Ascending aorta (tissue), 2 donors: ENCODE measurements around the gene CHAT. TPM values are rescaled to one million over a fixed set of nuclear protein-coding genes. Genes with fewer than 3 reads are reported as not detected.

Experiments used
- DNase-seq, 2 donors: peaks; one replicate each; pipeline ENCODE4 v3.0.0-alpha.2; 2019; ENCODE audit warnings: low spot score in 2 of 2
- H3K27ac ChIP-seq, 2 donors: fragments of 200-600 bp; sonication (generic); one replicate each; pipeline ENCODE4 v1.5.1; 2016 to 2017; ENCODE audit warnings: mild to moderate bottlenecking in 1 of 2
- H3K27me3 ChIP-seq: fragments of 200-600 bp; sonication (generic); one replicate; pipeline ENCODE4 v1.5.1; 2017
- H3K36me3 ChIP-seq, 2 donors: fragments of 200-600 bp; sonication (generic); one replicate each; pipeline ENCODE4 v1.5.1; 2016
- H3K4me1 ChIP-seq, 2 donors: fragments of 200-600 bp; sonication (generic); one replicate each; pipeline ENCODE4 v1.5.1; 2016 to 2017; ENCODE audit warnings: mild to moderate bottlenecking in 1 of 2
- H3K4me3 ChIP-seq, 2 donors: fragments of 200-600 bp; sonication (generic); one replicate each; pipeline ENCODE4 v1.5.1; 2016 to 2017; ENCODE audit warnings: mild to moderate bottlenecking in 1 of 2
- H3K9me3 ChIP-seq, 2 donors: fragments of 200-600 bp; sonication (generic); one replicate each; pipeline ENCODE4 v1.5.1; 2016
- CTCF ChIP-seq, 3 experiments: fragments of 200-600 bp in 2 of 3; fragments of 450-650 bp in 1 of 3; sonication (generic) in 2 of 3; IDR thresholded peaks; one replicate each; pipeline ENCODE4 v1.5.1; 2016 to 2019; ENCODE audit warnings: antibody characterized with exemption in 3 of 3, mild to moderate bottlenecking in 1 of 3, moderate library complexity in 1 of 3
- intact Hi-C: fragments of 100-400 bp; cut with DNase I; formaldehyde crosslinking; loops from one replicate; pipeline ENCODE4 v1.15.1; 2023
- total RNA-seq: library from RNA; depleted of rRNA; stranded (reverse); fragments of >200 nt; gene quantifications from one replicate; pipeline ENCODE4 v1.1.0, GENCODE V29; 2016

The CHAT gene
- total RNA-seq, 1 donor from 2014 or later = not detected

GRCh38 chr10:49571388-49571787, 42.4 kb upstream of the CHAT start:
- H3K27me3 ChIP-seq = no peaks in the 10 kb centered on the region
- no peak for DNase-seq
- H3K4me3 ChIP-seq = no peak overlapping the region
- H3K27ac ChIP-seq = no peak overlapping the region
- no peaks in the 10 kb centered on the region for H3K4me1 ChIP-seq
- no peaks in the 10 kb centered on the region for H3K36me3 ChIP-seq
- no peak for TF ChIP-seq CTCF (IDR thresholded peaks at IDR 0.05)
- no peaks in the 10 kb centered on the region for H3K9me3 ChIP-seq
- intact Hi-C loops = no loop called here

- intact Hi-C loops = no loop called here
- no peaks in the 10 kb centered on the region for H3K27me3 ChIP-seq
- no peak overlapping the region for H3K4me3 ChIP-seq
- no peaks in the 10 kb centered on the region for H3K9me3 ChIP-seq
- H3K4me1 ChIP-seq = no peaks in the 10 kb centered on the region
- TF ChIP-seq CTCF (IDR thresholded peaks at IDR 0.05) = no peak
- H3K36me3 ChIP-seq = no peaks in the 10 kb centered on the region
- DNase-seq = no peak
- no peak overlapping the region for H3K27ac ChIP-seq
Measured at GRCh38 chr10:49572594-49573114, 41.2 kb upstream of the CHAT start.

- Histone ChIP-seq H3K27ac (no peak overlapping the region), H3K9me3 (no peaks in the 10 kb centered on the region), H3K27me3 (no peaks in the 10 kb centered on the region), H3K36me3 (no peaks in the 10 kb centered on the region), H3K4me3 (no peak overlapping the region), H3K4me1 (no peaks in the 10 kb centered on the region)
- TF ChIP-seq CTCF (IDR thresholded peaks at IDR 0.05) = no peak
- intact Hi-C loops = no loop called here
- no peak for DNase-seq
Measured at GRCh38 chr10:49575489-49576072, 38.3 kb upstream of the CHAT start.

GRCh38 chr10:49577182-49577925, 36.5 kb upstream of the CHAT start:
- H3K36me3 ChIP-seq = no peaks in the 10 kb centered on the region
- no peak for TF ChIP-seq CTCF (IDR thresholded peaks at IDR 0.05)
- no peak overlapping the region for H3K27ac ChIP-seq
- H3K4me3 ChIP-seq = no peak overlapping the region
- DNase-seq = no peak
- no peaks in the 10 kb centered on the region for H3K9me3 ChIP-seq
- H3K27me3 ChIP-seq = no peaks in the 10 kb centered on the region
- intact Hi-C loops = no loop called here
- no peaks in the 10 kb centered on the region for H3K4me1 ChIP-seq

- no peaks in the 10 kb centered on the region for H3K27me3 ChIP-seq
- no peak for TF ChIP-seq CTCF (IDR thresholded peaks at IDR 0.05)
- H3K36me3 ChIP-seq = no peaks in the 10 kb centered on the region
- no peaks in the 10 kb centered on the region for H3K9me3 ChIP-seq
- no peak overlapping the region for H3K4me3 ChIP-seq
- H3K4me1 ChIP-seq = no peaks in the 10 kb centered on the region
- intact Hi-C loops = no loop called here
- H3K27ac ChIP-seq = no peak overlapping the region
- DNase-seq = no peak
Measured at GRCh38 chr10:49578392-49578791, 35.4 kb upstream of the CHAT start.
